Smooth muscle cell (in vitro differentiated cells): ENCODE results near the gene GUCY1B1. TPM values are rescaled to one million over a fixed set of nuclear protein-coding genes. Genes with fewer than 3 reads are reported as not detected.

Experiments used
- DNase-seq: peaks from one replicate; lab custom pipeline; 2025; ENCODE audit not compliant: unreplicated experiment; lab: John Stamatoyannopoulos, UW
- H2AFZ ChIP-seq: fragments of 200-600 bp; sonication (generic); 2 replicates; pipeline ENCODE4 v1.6.0; 2016; ENCODE audit warnings: antibody characterized with exemption, low read depth, mild to moderate bottlenecking
- H3F3A ChIP-seq: fragments of 200-600 bp; sonication (generic); 2 replicates; pipeline ENCODE4 v1.6.0; 2017; ENCODE audit warnings: antibody characterized with exemption, low read depth
- H3K27ac ChIP-seq: fragments of 200-600 bp; sonication (generic); 2 replicates; pipeline ENCODE4 v1.5.1; 2016; ENCODE audit warnings: low read depth, mild to moderate bottlenecking
- H3K27me3 ChIP-seq: fragments of 200-600 bp; sonication (generic); 2 replicates; pipeline ENCODE4 v1.6.1; 2016; ENCODE audit warnings: low read depth, mild to moderate bottlenecking
- H3K36me3 ChIP-seq: fragments of 200-600 bp; sonication (generic); 2 replicates; pipeline ENCODE4 v1.5.1; 2016; ENCODE audit warnings: low read depth
- H3K4me1 ChIP-seq: fragments of 200-600 bp; sonication (generic); 2 replicates; pipeline ENCODE4 v1.5.1; 2016; ENCODE audit warnings: low read depth
- H3K4me2 ChIP-seq: fragments of 200-600 bp; sonication (generic); 2 replicates; pipeline ENCODE4 v1.6.0; 2016; ENCODE audit warnings: mild to moderate bottlenecking
- H3K4me3 ChIP-seq: fragments of 200-600 bp; sonication (generic); 2 replicates; pipeline ENCODE4 v1.5.1; 2016; ENCODE audit warnings: mild to moderate bottlenecking
- H3K79me2 ChIP-seq: fragments of 200-600 bp; sonication (generic); 2 replicates; pipeline ENCODE4 v1.6.0; 2016; ENCODE audit warnings: low read depth, mild to moderate bottlenecking
- H3K9ac ChIP-seq: fragments of 200-600 bp; sonication (generic); 2 replicates; pipeline ENCODE4 v1.6.0; 2016; ENCODE audit warnings: low read depth
- H3K9me3 ChIP-seq: fragments of 200-600 bp; sonication (generic); replicated peaks from 2 replicates; pipeline ENCODE4 v1.5.1; 2016; ENCODE audit warnings: low read depth
- H4K20me1 ChIP-seq: fragments of 200-600 bp; sonication (generic); 2 replicates; pipeline ENCODE4 v1.6.0; 2016; ENCODE audit warnings: low read depth
- CTCF ChIP-seq: fragments of 200-600 bp; sonication (generic); IDR thresholded peaks from 2 replicates; pipeline ENCODE4 v1.5.1; 2017; ENCODE audit warnings: borderline replicate concordance, mild to moderate bottlenecking, antibody characterized with exemption; ENCODE audit not compliant: insufficient read depth, poor library complexity, severe bottlenecking
- WGBS: methylation state at CpG from one replicate; pipeline ENCODE4 v1.1.7; 2016; ENCODE audit warnings: low lambda C conversion rate; 5-methylcytosine and 5-hydroxymethylcytosine counted together
- polyA plus RNA-seq: library from polyadenylated mRNA; unstranded; fragments of >200 nt; fragmentation: Nextera tagmentation; extraction: Ambion mirVana; gene quantifications from 2 replicates; pipeline ENCODE4 v1.2.1, GENCODE V29; 2016
- total RNA-seq: library from RNA; depleted of rRNA; stranded (reverse); fragments of >200 nt; gene quantifications from 2 replicates; pipeline ENCODE4 v1.2.3, GENCODE V29; 2014

GUCY1B1 gene
- total and polyA plus RNA-seq, 2 experiments from 2014 or later: 26.7 to 32.2 TPM

GRCh38 chr4:155768370-155768769 is 9.5 kb downstream of the GUCY1B1 start:
- Histone ChIP-seq H3K27me3 (no peaks in the 10 kb centered on the region), H3K4me3 (no peak overlapping the region), H2AFZ (no peak overlapping the region), H3K9me3 (no peaks in the 10 kb centered on the region), H3F3A (no peaks in the 10 kb centered on the region), H3K36me3 (no peaks in the 10 kb centered on the region), H3K27ac (no peak overlapping the region), H4K20me1 (no peaks in the 10 kb centered on the region), H3K79me2 (no peaks in the 10 kb centered on the region), H3K4me2 (no peak overlapping the region), H3K9ac (no peak overlapping the region), H3K4me1 (no peaks in the 10 kb centered on the region)
- no peak for TF ChIP-seq CTCF
- DNase-seq: no peak

GRCh38 chr4:155769090-155769489 is 10.3 kb downstream of the GUCY1B1 start:
- Histone ChIP-seq H2AFZ (no peak overlapping the region), H3K9ac (no peak overlapping the region), H3K4me1 (no peaks in the 10 kb centered on the region), H3K4me2 (no peak overlapping the region), H3K27ac (no peak overlapping the region), H3K36me3 (no peaks in the 10 kb centered on the region), H3K27me3 (no peaks in the 10 kb centered on the region), H3K9me3 (no peaks in the 10 kb centered on the region), H3F3A (no peaks in the 10 kb centered on the region), H4K20me1 (no peaks in the 10 kb centered on the region), H3K79me2 (no peaks in the 10 kb centered on the region), H3K4me3 (no peak overlapping the region)
- no peak for DNase-seq
- no peak for TF ChIP-seq CTCF
- 74% methylated on average over 2 of the region's 2 CpGs for WGBS

GRCh38 chr4:155772459-155773195 is 13.8 kb downstream of the GUCY1B1 start:
- 77% methylated on average over 8 of the region's 8 CpGs for WGBS
- no peak for DNase-seq
- H3K9me3 ChIP-seq: no peaks in the 10 kb centered on the region
- H4K20me1 ChIP-seq: no peaks in the 10 kb centered on the region
- no peak overlapping the region for H2AFZ ChIP-seq
- no peak overlapping the region for H3K4me2 ChIP-seq
- H3K79me2 ChIP-seq: no peaks in the 10 kb centered on the region
- no peaks in the 10 kb centered on the region for H3K27me3 ChIP-seq
- H3K4me1 ChIP-seq: no peaks in the 10 kb centered on the region
- H3K27ac ChIP-seq: no peak overlapping the region
- no peak overlapping the region for H3K4me3 ChIP-seq
- no peaks in the 10 kb centered on the region for H3F3A ChIP-seq
- no peak for TF ChIP-seq CTCF
- peaks cover 3% of the 10 kb centered on the region for H3K36me3 ChIP-seq
- H3K9ac ChIP-seq: no peak overlapping the region

GRCh38 chr4:155773196-155773800 is 14.5 kb downstream of the GUCY1B1 start:
- no peaks in the 10 kb centered on the region for H3K9me3 ChIP-seq
- 97% methylated on average over 4 of the region's 4 CpGs for WGBS

More at GRCh38 chr4:155773196-155773800, 14.5 kb downstream of the GUCY1B1 start:
- no peak for TF ChIP-seq CTCF
- Histone ChIP-seq H3K4me3 (no peak overlapping the region), H4K20me1 (no peaks in the 10 kb centered on the region), H3K27ac (no peak overlapping the region), H3K79me2 (no peaks in the 10 kb centered on the region), H3K27me3 (no peaks in the 10 kb centered on the region), H3F3A (no peaks in the 10 kb centered on the region), H2AFZ (no peak overlapping the region), H3K4me1 (no peaks in the 10 kb centered on the region), H3K36me3 (peaks cover 4% of the 10 kb centered on the region), H3K9ac (no peak overlapping the region), H3K4me2 (no peak overlapping the region)
- DNase-seq: no peak
